Adrenal gland (tissue), 5 donors: ENCODE results near the gene ENDOG.

Source experiments
- CTCF ChIP-seq, 6 experiments: fragments of 450-650 bp in 4 of 6; fragments of 200-600 bp in 2 of 6; sonication (generic) in 1 of 6; IDR thresholded peaks; 1 replicate in 5 of 6; 2 replicates in 1 of 6; pipeline versions ENCODE4 v1.5.1 to v1.8.0; 2016 to 2021; ENCODE audit warnings: antibody characterized with exemption in 6 of 6, mild to moderate bottlenecking in 2 of 6, moderate library complexity in 1 of 6
- POLR2A ChIP-seq, 2 donors: fragments of 450-650 bp; IDR thresholded peaks; one replicate each; pipeline ENCODE4 v1.6.1; 2017; ENCODE audit warnings: antibody characterized with exemption in 2 of 2, mild to moderate bottlenecking in 2 of 2, moderate library complexity in 1 of 2
- donor health status: DM: no; HTN: no; CAD: no.

DNA sequence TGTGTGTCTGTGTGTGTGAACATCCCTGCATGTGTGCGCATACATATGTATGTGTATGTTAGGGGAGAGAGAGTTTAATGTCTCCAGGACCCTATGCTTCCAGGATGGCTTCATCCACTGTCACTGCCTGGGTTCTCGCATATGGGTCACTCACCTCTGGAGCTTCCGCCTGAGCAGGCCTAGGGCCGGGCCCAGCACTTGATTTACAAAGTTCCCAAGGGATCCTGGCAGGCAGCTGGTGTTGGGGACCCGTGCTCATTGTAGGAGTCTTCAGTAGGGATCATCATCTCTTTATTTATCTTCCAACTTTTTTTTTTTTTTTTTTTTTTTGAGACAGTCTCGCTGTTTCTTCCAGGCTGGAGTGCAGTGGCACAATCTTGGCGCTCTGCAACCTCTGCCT is 18.2 kb upstream of the ENDOG start:
- TF ChIP-seq CTCF (IDR thresholded peaks at IDR 0.05), result no peak
- no peak for TF ChIP-seq POLR2A (IDR thresholded peaks at IDR 0.05)
